Measurements from ENCODE around the gene HMOX2.

GRCh38 chr16:4472880-4473279 lies 3.3 kb upstream of the HMOX2 start:
- TF ChIP-seq HMGXB4 (CRISPR knock-in tag; IDR thresholded peaks at IDR 0.05; ENCODE audit: borderline replicate concordance), result no peak
- no peak for TF ChIP-seq POLR2A (IDR thresholded peaks at IDR 0.05; ENCODE audit: low read length)
